Activated naive CD8-positive, alpha-beta T cell (primary cell): Measurements from ENCODE around the gene DUSP3.

Source experiments
- H3K27ac Mint-ChIP-seq: one replicate; pipeline ENCODE4 v1.8.0; 2021; ENCODE audit warnings: mixed read lengths
- H3K27me3 Mint-ChIP-seq: one replicate; pipeline ENCODE4 v1.8.0; 2021; ENCODE audit warnings: mixed read lengths
- H3K36me3 Mint-ChIP-seq: one replicate; pipeline ENCODE4 v1.8.0; 2021; ENCODE audit warnings: mixed read lengths
- H3K4me1 Mint-ChIP-seq: one replicate; pipeline ENCODE4 v1.8.0; 2021; ENCODE audit warnings: low read depth, mixed read lengths
- H3K4me3 Mint-ChIP-seq: one replicate; pipeline ENCODE4 v1.8.0; 2021; ENCODE audit warnings: mild to moderate bottlenecking, mixed read lengths
- H3K9me3 Mint-ChIP-seq: one replicate; pipeline ENCODE4 v1.8.0; 2021; ENCODE audit warnings: low read depth, mixed read lengths

The DUSP3 gene

DNA sequence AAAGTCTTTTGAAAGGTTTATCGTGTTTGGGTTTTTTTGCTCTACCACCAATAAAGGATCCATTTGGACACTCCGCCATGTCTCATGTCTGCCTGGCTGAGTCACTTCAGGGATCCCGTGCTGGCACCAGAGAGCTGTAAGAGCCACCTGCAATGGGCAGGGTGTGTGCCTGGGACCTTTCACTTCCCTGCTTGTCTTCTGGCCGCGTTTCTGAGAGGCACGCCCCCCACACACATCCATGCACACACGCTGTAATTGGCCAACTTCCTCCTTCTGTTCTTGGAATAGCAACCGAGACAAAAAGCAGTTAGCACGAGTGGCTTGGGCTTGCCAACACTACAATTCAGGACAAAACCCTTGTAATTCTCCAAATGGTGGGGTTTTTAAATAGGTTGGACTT, 10.4 kb downstream of the DUSP3 start:
- Mint-ChIP-seq H3K27ac (no peak overlapping the region), H3K4me3 (no peak overlapping the region), H3K9me3 (no peaks in the 10 kb centered on the region)

GRCh38 chr17:43767713-43768059, 11.1 kb downstream of the DUSP3 start:
- Mint-ChIP-seq H3K36me3 (peaks cover 9% of the 10 kb centered on the region), H3K27me3 (no peaks in the 10 kb centered on the region), H3K4me3 (no peak overlapping the region), H3K27ac (no peak overlapping the region), H3K9me3 (no peaks in the 10 kb centered on the region), H3K4me1 (no peaks in the 10 kb centered on the region)

More for the DNA sequence above, 10.4 kb downstream of the DUSP3 start:
- Mint-ChIP-seq H3K36me3 (peaks cover 10% of the 10 kb centered on the region), H3K27me3 (no peaks in the 10 kb centered on the region), H3K4me1 (peaks cover 2% of the 10 kb centered on the region)

DNA sequence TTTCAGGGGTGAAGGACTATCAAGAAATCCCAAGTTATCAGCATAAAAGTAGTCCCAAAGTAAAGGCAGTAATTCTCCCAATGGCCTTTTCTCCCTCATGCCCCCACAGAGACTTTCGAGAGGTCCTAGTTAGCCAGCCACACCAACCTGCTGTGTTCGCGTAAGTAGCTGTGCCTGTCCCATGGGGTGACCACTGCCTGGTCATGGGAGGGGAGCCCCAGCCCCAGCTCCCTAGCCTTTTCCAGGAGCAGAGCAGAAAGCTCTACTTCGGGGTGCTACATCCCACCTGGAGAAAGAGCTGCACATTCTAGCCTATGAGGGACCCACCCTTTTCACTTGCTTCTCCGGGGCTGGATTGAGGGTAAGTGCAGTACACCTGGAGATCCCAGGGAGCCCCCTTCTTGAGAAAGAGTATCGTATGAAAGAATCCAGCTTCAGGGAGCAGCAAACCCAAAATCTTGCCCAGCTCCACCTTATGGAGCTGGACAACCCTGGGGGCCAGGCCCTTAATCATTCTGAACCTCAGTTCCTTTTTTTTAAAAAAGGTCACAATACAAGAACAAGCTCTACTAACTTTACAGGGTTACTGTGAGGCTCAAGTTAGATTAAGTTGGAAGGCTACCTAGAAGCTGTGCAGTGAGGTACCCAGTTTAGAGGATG, 11.6 kb downstream of the DUSP3 start:
- no peaks in the 10 kb centered on the region for H3K27me3 Mint-ChIP-seq
- peaks cover 6% of the 10 kb centered on the region for H3K36me3 Mint-ChIP-seq
- H3K4me1 Mint-ChIP-seq, result no peaks in the 10 kb centered on the region
- no peak overlapping the region for H3K27ac Mint-ChIP-seq
- H3K9me3 Mint-ChIP-seq, result no peaks in the 10 kb centered on the region
- no peak overlapping the region for H3K4me3 Mint-ChIP-seq

- no peaks in the 10 kb centered on the region for H3K9me3 Mint-ChIP-seq
- H3K4me1 Mint-ChIP-seq, result no peaks in the 10 kb centered on the region
- no peaks in the 10 kb centered on the region for H3K27me3 Mint-ChIP-seq
- peaks cover 6% of the 10 kb centered on the region for H3K36me3 Mint-ChIP-seq
- H3K4me3 Mint-ChIP-seq, result no peak overlapping the region
- H3K27ac Mint-ChIP-seq, result no peak overlapping the region
Measured at GRCh38 chr17:43766413-43767052, 12.2 kb downstream of the DUSP3 start.

DNA sequence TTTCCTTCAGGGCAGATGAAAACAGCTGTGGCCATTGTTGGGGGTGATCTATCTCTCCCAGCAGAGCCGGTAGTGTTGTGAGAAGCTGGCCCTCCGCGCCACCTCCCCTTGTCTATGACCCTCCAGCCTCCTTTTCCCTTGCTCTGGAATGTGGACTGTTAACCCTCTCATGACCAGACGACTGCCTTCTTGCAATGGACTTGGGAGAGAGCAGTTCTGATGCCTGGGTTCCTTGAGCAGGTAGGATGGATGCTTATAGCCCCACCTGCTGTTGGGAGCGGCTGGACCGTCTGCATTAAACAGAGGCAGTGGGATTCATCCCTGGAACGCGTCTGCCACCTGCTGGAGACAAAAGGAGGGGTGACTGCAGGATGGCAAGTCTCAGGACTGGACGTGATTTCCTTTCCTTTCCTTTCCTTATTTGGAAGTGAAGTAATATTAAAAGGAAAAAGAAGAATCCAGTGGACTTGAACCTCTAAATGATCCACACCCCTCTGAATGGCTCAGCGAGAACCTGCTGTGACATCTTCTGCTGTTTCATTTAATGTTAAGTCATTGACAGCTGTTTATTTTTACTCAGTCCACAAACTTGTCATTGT, 18.4 kb downstream of the DUSP3 start:
- no peaks in the 10 kb centered on the region for H3K9me3 Mint-ChIP-seq
- peaks cover 10% of the 10 kb centered on the region for H3K27me3 Mint-ChIP-seq
- no peak overlapping the region for H3K27ac Mint-ChIP-seq
- H3K36me3 Mint-ChIP-seq, result no peaks in the 10 kb centered on the region
- H3K4me3 Mint-ChIP-seq, result no peak overlapping the region
- peaks cover 4% of the 10 kb centered on the region for H3K4me1 Mint-ChIP-seq

DNA sequence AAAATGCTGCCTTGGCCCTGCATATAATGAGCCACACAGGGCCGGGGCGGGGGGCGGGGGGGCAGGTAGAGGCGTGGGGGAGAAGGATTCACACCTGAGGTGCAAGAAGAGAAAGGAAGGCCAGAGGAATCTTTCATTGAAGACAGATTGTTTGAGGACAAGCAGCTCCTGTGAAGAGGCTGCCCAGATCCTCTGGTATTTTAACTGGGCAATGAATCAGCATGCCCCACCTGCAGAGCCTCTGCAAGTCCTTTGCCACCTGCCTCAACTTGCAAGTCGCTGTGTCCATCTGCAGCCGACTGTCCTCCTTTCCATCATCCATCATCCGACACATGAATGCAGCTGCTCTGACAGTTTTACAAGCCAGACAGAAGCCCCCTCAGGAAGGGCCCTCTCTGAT, 18.9 kb downstream of the DUSP3 start:
- H3K9me3 Mint-ChIP-seq, result no peaks in the 10 kb centered on the region
- no peak overlapping the region for H3K27ac Mint-ChIP-seq

DNA sequence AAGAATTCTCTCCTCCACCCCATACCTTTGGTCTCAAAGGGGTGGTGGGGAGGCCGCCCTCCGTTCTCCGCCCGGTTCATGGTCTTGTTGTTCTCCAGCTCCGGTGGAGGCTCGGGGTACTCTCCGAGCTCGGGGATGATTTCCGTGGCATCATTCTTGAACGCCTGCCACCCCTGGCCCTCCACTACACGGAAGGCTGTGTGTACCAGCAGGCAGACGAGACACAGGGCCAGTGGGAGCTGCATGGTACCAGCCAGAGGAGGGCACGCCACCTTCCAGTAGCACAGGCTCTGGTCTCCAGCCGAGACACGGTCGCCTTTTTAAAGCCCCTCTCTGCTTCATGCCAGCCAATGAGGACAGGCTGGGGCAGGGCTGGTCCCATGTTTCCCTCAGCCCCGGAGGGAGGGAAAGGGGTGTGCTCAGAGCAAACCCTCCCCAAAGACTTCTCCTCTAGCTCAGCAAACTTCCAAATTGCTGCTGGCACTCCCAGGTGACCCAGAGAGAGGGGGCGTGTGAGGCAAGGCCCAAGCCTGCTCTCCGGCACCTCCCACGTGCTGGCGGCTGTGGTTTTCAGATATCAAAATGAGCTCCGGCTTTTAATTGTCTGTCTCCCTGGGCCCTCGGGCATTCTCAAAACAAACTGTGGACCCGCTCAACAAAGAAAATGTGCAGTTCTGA, 20.1 kb downstream of the DUSP3 start, which contains the start of gene SOST:
Gene SOST (minus strand): TSS at position 295 of the 678 bp plus-strand sequence. CDS start 50 bp downstream, at position 245.
- H3K27me3 Mint-ChIP-seq, result peaks cover 10% of the 10 kb centered on the region
- H3K36me3 Mint-ChIP-seq, result no peaks in the 10 kb centered on the region
- no peak within 1 kb of the TSS for H3K27ac Mint-ChIP-seq
- peaks cover 4% of the 10 kb centered on the region for H3K4me1 Mint-ChIP-seq
- no peak within 1 kb of the TSS for H3K4me3 Mint-ChIP-seq
- H3K9me3 Mint-ChIP-seq, result no peaks in the 10 kb centered on the region

More for the DNA sequence above, 18.9 kb downstream of the DUSP3 start:
- Mint-ChIP-seq H3K4me3 (no peak overlapping the region), H3K36me3 (no peaks in the 10 kb centered on the region), H3K27me3 (peaks cover 10% of the 10 kb centered on the region), H3K4me1 (peaks cover 4% of the 10 kb centered on the region)

- H3K27me3 Mint-ChIP-seq, result peaks cover 14% of the 10 kb centered on the region
- H3K27ac Mint-ChIP-seq, result no peak overlapping the region
Measured at GRCh38 chr17:43758086-43758485, 20.7 kb downstream of the DUSP3 start.

GRCh38 chr17:43757171-43757660, 21.6 kb downstream of the DUSP3 start:
- H3K9me3 Mint-ChIP-seq, result no peaks in the 10 kb centered on the region
- peaks cover 4% of the 10 kb centered on the region for H3K4me1 Mint-ChIP-seq
- no peak overlapping the region for H3K4me3 Mint-ChIP-seq
- H3K27ac Mint-ChIP-seq, result no peak overlapping the region
- peaks cover 16% of the 10 kb centered on the region for H3K27me3 Mint-ChIP-seq
- no peaks in the 10 kb centered on the region for H3K36me3 Mint-ChIP-seq

More at GRCh38 chr17:43758086-43758485, 20.7 kb downstream of the DUSP3 start:
- Mint-ChIP-seq H3K9me3 (no peaks in the 10 kb centered on the region), H3K36me3 (no peaks in the 10 kb centered on the region), H3K4me3 (no peak overlapping the region), H3K4me1 (peaks cover 4% of the 10 kb centered on the region)

DNA sequence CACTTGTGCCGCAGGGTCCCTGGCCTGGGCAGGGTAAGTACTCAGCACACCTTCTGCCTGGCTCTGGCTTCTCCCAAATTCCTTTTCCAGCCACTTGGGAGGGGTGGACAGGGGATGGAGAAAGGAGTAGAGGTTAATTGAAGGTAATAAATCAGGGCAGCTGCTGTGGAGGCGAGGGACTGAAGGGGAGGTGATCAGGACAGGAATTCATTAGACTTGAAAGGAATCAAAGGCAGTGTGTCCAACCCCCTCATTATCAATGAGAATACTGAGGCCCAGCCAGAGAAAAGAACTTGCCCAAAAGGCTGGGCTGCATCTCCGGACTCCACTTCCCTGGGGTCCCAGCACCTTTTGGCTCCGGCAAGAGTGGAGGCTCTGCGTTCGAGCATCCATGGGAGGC, 22.6 kb downstream of the DUSP3 start:
- no peaks in the 10 kb centered on the region for H3K9me3 Mint-ChIP-seq
- peaks cover 16% of the 10 kb centered on the region for H3K27me3 Mint-ChIP-seq
- H3K4me1 Mint-ChIP-seq, result peaks cover 4% of the 10 kb centered on the region
- H3K36me3 Mint-ChIP-seq, result no peaks in the 10 kb centered on the region
- H3K27ac Mint-ChIP-seq, result no peak overlapping the region
- H3K4me3 Mint-ChIP-seq, result no peak overlapping the region

DNA sequence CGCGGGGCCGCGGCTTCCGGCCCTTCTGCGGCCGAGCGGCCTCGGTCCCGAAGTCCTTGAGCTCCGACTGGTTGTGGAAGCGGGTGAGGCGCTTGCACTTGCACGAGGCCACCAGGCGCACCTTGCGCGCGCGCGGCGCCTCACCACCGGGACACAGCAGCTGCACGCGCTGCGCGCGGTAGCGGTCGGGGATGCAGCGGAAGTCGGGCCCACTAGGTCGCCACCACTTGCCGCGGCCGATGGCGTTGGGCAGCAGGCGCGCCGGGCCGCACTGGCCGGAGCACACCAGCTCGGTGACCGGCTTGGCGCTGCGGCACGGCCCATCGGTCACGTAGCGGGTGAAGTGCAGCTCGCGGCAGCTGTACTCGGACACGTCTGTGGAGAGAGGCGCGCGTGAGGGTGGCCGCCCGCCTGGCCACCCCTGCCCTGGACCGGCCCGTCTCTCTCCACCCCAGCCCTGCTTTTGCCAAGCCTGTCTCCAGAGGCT, 23.3 kb downstream of the DUSP3 start:
- Mint-ChIP-seq H3K9me3 (no peaks in the 10 kb centered on the region), H3K27ac (no peak overlapping the region), H3K4me3 (no peak overlapping the region), H3K36me3 (no peaks in the 10 kb centered on the region), H3K27me3 (peaks cover 18% of the 10 kb centered on the region), H3K4me1 (peaks cover 4% of the 10 kb centered on the region)

GRCh38 chr17:43754947-43755346, 23.8 kb downstream of the DUSP3 start:
- Mint-ChIP-seq H3K9me3 (no peaks in the 10 kb centered on the region), H3K4me1 (peaks cover 4% of the 10 kb centered on the region), H3K36me3 (no peaks in the 10 kb centered on the region), H3K27me3 (peaks cover 18% of the 10 kb centered on the region), H3K4me3 (no peak overlapping the region), H3K27ac (no peak overlapping the region)

DNA sequence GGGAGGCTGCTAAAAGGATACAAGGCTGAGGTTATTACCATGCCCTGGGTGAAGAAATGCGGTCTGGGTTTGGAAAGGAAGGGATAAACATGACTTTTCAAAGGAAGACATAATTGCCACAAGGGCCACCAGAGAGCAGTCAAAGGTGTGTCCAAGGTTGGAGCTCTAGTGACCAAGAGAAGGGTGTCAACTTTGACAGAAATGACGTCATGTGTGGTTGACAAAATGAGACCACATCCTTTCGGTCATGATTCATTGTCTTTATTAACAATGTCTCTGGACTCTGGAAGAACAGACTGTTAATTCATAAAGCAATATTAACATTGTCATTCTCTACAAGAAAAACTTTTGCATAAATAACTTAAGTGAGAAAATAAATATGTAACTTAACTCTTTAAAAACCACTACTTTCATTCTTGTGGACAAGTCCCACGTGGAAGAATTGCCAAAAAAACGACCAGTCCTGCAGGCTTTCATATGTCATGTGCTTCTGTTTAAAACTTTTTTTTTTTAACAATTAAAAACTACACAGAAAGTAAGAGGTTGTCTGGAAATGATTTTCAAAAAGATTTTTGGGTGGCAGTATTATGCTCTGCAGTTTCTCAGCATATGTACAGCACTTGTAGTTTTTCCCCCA, 25.2 kb downstream of the DUSP3 start:
- no peak overlapping the region for H3K27ac Mint-ChIP-seq
- no peaks in the 10 kb centered on the region for H3K36me3 Mint-ChIP-seq
- H3K9me3 Mint-ChIP-seq, result no peaks in the 10 kb centered on the region
- no peak overlapping the region for H3K4me3 Mint-ChIP-seq
- peaks cover 18% of the 10 kb centered on the region for H3K27me3 Mint-ChIP-seq
- H3K4me1 Mint-ChIP-seq, result peaks cover 4% of the 10 kb centered on the region

DNA sequence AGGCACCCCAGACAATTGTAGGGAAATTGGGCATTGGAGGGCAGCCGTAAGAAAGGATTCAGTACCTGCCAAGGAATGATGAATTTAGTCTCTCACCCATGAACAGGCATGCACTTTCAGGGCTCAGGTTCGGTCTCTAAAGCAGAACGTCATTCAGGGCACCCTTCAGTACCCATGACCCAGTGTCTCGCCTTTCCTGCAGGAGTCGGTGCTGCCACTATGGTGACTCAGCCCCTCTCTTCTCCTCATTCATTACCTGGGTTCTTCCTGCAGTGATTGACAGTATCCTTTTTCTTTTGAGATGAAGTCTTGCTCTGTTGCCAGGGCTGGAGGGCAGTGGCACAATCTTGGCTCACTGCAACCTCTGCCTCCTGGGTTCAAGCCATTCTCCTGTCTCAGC, 28.6 kb downstream of the DUSP3 start:
- no peak overlapping the region for H3K27ac Mint-ChIP-seq
- H3K27me3 Mint-ChIP-seq, result peaks cover 15% of the 10 kb centered on the region
- no peaks in the 10 kb centered on the region for H3K36me3 Mint-ChIP-seq
- H3K9me3 Mint-ChIP-seq, result no peaks in the 10 kb centered on the region
- no peak overlapping the region for H3K4me3 Mint-ChIP-seq
- no peaks in the 10 kb centered on the region for H3K4me1 Mint-ChIP-seq
